ENCODE results near the gene KCTD14. TPM values are rescaled to one million over a fixed set of nuclear protein-coding genes. Genes with fewer than 3 reads are reported as not detected.

KCTD14 gene
- total and polyA plus RNA-seq, 9 of the 15 experiments (the other 6 are each of a cell fraction or from before 2014, with no cell fraction given) = 0.04 to 0.30 (median 0.11) TPM; not detected in 2

DNA sequence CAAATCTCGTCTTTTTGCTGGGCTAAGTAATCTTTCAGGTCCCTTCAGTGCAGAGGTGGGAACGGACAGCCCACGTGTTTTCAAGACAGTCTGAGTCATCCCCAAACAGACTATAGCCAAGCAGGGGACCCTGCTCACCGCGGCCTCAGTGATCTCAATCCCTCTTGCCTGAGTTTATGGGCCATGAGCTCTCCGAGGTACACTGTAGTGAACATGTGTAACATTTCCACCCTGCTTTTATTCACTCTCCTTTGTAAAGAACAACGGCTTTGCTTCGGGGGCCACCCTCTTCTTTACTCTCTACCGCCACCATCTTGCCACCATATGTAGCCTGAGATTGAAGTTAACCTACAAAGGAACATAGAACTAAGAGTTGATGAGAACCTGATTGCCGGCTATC is 11.5 kb upstream of the KCTD14 start (continued):
- TF ChIP-seq, protein P1, sequence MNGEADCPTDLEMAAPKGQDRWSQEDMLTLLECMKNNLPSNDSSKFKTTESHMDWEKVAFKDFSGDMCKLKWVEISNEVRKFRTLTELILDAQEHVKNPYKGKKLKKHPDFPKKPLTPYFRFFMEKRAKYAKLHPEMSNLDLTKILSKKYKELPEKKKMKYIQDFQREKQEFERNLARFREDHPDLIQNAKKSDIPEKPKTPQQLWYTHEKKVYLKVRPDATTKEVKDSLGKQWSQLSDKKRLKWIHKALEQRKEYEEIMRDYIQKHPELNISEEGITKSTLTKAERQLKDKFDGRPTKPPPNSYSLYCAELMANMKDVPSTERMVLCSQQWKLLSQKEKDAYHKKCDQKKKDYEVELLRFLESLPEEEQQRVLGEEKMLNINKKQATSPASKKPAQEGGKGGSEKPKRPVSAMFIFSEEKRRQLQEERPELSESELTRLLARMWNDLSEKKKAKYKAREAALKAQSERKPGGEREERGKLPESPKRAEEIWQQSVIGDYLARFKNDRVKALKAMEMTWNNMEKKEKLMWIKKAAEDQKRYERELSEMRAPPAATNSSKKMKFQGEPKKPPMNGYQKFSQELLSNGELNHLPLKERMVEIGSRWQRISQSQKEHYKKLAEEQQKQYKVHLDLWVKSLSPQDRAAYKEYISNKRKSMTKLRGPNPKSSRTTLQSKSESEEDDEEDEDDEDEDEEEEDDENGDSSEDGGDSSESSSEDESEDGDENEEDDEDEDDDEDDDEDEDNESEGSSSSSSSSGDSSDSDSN (IDR thresholded peaks at IDR 0.05; ENCODE audit: borderline replicate concordance in 1 of 2, low read depth in 2 of 2, low read length in 2 of 2) = no peak
- TF ChIP-seq, protein P2, sequence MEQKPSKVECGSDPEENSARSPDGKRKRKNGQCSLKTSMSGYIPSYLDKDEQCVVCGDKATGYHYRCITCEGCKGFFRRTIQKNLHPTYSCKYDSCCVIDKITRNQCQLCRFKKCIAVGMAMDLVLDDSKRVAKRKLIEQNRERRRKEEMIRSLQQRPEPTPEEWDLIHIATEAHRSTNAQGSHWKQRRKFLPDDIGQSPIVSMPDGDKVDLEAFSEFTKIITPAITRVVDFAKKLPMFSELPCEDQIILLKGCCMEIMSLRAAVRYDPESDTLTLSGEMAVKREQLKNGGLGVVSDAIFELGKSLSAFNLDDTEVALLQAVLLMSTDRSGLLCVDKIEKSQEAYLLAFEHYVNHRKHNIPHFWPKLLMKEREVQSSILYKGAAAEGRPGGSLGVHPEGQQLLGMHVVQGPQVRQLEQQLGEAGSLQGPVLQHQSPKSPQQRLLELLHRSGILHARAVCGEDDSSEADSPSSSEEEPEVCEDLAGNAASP (IDR thresholded peaks at IDR 0.05) = no peak
- TF ChIP-seq KLF16 (IDR thresholded peaks at IDR 0.05) (no peak), EGR1 (conservative IDR thresholded peaks at IDR 0.05) (peak; percentile 34; the same call in 1 of the 2 replicates), MCM5 (IDR thresholded peaks at IDR 0.05; ENCODE audit: low read depth) (no peak), KLF1 (tag; IDR thresholded peaks at IDR 0.05) (no peak), MAFK (IDR thresholded peaks at IDR 0.05; ENCODE audit: low read length) (no peak), BMI1 (IDR thresholded peaks at IDR 0.05; ENCODE audit: low read length) (no peak), SRSF7 (optimal IDR thresholded peaks at IDR 0.05; ENCODE audit: low read depth, low read length) (no peak), SMARCC2 (IDR thresholded peaks at IDR 0.05; ENCODE audit: low read depth) (peak; percentile 47; the same call in 1 of the 2 replicates), GABPB2 (CRISPR knock-in tag; conservative IDR thresholded peaks at IDR 0.05) (no peak), CAMTA2 (CRISPR knock-in tag; conservative IDR thresholded peaks at IDR 0.05) (no peak), EP400 (IDR thresholded peaks at IDR 0.05) (peak; percentile 53), CXXC5 (CRISPR knock-in tag; IDR thresholded peaks at IDR 0.05) (0 out of 2 replicates have a peak, but pooled peaks have one; percentile 21), RBBP5 (IDR thresholded peaks at IDR 0.05; ENCODE audit: borderline replicate concordance, insufficient read depth, low read length, poor library complexity, severe bottlenecking) (no peak), SMARCA4 (IDR thresholded peaks at IDR 0.05) (peak; percentile 70; the same call in 1 of the 2 replicates), HSF4 (CRISPR knock-in tag; IDR thresholded peaks at IDR 0.05; ENCODE audit: borderline replicate concordance) (no peak), HDAC3 (IDR thresholded peaks at IDR 0.05; ENCODE audit: borderline replicate concordance, partially characterized antibody) (no peak), HOXB6 (CRISPR knock-in tag; IDR thresholded peaks at IDR 0.05; ENCODE audit: borderline replicate concordance) (no peak), ZNF696 (CRISPR knock-in tag; conservative IDR thresholded peaks at IDR 0.05) (no peak)
- TF ChIP-seq, protein P3, sequence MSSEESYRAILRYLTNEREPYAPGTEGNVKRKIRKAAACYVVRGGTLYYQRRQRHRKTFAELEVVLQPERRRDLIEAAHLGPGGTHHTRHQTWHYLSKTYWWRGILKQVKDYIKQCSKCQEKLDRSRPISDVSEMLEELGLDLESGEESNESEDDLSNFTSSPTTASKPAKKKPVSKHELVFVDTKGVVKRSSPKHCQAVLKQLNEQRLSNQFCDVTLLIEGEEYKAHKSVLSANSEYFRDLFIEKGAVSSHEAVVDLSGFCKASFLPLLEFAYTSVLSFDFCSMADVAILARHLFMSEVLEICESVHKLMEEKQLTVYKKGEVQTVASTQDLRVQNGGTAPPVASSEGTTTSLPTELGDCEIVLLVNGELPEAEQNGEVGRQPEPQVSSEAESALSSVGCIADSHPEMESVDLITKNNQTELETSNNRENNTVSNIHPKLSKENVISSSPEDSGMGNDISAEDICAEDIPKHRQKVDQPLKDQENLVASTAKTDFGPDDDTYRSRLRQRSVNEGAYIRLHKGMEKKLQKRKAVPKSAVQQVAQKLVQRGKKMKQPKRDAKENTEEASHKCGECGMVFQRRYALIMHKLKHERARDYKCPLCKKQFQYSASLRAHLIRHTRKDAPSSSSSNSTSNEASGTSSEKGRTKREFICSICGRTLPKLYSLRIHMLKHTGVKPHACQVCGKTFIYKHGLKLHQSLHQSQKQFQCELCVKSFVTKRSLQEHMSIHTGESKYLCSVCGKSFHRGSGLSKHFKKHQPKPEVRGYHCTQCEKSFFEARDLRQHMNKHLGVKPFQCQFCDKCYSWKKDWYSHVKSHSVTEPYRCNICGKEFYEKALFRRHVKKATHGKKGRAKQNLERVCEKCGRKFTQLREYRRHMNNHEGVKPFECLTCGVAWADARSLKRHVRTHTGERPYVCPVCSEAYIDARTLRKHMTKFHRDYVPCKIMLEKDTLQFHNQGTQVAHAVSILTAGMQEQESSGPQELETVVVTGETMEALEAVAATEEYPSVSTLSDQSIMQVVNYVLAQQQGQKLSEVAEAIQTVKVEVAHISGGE (CRISPR knock-in tag; IDR thresholded peaks at IDR 0.05) = no peak
- TF ChIP-seq, protein P4, sequence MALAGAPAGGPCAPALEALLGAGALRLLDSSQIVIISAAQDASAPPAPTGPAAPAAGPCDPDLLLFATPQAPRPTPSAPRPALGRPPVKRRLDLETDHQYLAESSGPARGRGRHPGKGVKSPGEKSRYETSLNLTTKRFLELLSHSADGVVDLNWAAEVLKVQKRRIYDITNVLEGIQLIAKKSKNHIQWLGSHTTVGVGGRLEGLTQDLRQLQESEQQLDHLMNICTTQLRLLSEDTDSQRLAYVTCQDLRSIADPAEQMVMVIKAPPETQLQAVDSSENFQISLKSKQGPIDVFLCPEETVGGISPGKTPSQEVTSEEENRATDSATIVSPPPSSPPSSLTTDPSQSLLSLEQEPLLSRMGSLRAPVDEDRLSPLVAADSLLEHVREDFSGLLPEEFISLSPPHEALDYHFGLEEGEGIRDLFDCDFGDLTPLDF (CRISPR knock-in tag; IDR thresholded peaks at IDR 0.05) = no peak
